SKM-1 (cell line): ENCODE measurements around the gene MUC16.

ENCODE experiments used
- DNase-seq: peaks from one replicate; lab custom pipeline; 2025; ENCODE audit not compliant: unreplicated experiment; lab: John Stamatoyannopoulos, UW

The MUC16 gene

DNA sequence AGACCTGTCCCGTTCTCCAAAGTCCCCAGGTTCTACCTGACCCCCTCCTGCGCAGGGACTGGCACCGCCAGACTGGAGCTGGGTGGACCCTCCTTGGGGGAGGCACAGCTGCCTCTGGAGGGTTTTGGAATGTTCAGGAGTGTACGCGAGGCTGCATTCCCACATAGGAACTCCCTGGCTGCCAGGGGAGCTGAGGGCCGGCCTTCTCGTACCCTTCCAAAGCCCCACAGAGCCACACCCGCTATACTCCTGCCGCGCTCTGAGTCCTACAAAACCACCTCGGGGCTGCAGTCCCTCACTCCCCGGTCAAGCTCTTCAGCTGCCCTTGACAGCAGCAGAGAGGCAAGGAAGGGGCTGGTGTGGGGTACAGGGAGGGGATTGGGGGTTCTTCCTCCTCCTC lies 484 bp upstream of the MUC16 start:
- DNase-seq, result no peak

DNA sequence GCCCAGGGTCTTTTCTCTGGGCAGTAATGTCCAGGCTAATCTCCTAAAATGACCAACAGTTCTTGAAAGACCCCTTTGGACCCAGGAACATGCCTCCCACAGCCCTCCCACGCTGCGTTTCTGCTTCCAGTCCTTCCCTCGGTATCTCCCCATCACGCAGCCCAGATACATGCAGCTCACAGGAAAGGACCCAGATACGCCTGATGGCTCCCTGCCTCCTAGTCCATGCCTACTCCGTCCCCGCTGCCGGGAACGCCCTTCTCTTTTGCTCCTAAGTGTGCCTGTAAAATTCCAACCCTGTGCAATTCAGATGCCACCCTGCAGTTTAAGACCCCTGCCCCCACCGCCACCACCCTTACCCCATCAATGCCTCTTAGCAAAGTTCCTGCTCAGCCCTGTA lies 778 bp downstream of the MUC16 start:
- no peak for DNase-seq

DNA sequence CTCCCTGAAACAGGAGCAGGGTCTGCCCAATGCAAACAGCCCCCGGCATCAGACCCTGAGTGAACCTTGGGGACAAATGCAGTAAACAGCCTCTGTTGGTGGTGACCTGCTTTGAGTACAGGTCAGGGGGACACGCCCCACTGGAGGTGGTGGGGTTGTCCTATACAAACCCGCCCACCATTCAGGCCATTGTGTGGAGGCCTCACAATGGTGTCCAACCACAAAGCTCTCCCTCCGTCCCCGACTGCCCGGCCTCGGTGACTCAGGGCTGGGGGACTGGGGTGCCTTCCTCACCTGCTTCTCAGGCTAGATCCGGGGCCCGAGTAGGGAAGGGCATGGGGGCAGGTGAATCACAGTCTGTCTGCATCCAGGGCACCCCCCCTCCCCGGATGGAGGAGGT lies 1.5 kb downstream of the MUC16 start:
- DNase-seq, result no peak

DNA sequence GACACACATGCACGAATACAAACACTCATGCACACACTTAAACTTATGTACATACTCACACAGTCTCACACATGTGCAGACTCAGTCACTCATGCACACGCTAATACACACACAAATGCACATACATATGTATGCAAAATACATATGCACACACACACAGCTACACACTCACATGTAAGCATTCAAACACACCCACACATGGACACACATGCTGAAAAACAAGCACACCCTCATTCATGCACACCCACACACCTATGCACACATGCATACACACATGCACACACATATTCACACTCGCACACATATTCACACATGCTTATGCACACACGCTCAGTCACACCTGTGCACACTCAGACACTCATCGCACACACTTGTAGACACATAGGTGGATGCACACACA lies 9.3 kb downstream of the MUC16 start:
- DNase-seq, result no peak

DNA sequence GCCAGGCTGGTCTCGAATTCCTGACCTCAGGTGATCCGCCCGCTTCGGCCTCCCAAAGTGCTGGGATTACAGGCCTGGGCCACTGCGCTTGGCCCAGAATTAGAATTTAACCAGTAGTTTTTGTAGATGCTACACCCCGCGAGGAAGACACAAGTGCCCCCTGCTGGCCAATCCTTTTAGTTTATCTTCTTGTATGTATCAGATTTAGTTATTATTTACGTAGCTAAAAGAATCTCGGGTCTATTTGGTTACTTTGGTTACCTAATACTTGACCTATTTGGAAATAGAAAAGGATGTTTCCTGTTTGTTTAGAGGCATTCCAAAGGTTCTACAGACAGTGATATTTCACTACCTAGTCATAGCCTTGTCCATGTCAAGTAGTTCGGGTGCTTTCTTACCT lies 22.0 kb downstream of the MUC16 start:
- DNase-seq, result no peak

DNA sequence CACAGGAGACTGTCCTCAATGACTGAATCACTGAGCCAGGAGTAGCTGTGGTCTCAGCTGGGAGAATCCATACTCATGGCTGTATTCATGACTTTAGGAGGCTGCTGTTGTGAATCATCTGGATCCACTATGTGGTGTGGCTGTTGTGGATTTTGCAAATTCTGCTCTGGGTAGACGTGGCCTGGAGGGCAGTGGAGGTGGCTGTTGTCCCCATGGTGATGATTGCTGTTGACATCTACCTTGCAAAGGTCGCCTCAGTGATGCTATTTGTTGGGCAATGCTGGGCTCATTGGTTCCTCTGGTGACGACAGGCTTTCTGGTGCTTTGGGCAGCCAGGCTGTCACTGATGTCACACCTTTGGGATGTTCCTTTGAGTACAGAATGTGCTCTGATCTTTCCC lies 23.9 kb downstream of the MUC16 start:
- DNase-seq, result no peak

DNA sequence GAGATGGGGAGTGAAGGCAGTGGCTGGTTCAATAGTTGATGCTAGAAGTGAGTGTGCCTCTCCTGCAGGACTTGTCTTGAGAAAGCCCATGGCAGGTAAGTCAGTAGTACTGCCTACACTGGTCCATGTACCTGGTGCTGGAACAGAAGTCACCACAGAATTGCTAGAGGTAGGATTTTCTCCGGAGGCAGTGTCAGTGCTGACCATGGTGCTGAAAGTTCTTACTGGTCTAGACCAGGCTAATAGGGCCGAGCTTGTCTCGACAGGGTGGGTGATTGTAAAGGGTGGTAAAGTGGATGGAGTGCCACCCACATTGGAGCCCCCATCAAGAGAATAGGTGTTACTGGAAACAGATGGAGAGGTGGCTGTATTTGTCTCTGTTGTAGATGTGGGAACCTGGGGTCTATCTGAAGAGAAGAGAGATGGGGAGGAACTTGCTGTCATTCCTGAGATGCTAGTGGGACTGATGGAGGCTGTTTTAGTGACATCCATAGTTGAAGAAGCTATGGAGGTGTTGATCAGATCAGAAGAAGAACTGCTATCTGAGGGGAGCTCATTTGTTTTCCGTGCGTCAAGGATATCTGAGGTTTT lies 36.6 kb downstream of the MUC16 start:
- DNase-seq, result no peak

DNA sequence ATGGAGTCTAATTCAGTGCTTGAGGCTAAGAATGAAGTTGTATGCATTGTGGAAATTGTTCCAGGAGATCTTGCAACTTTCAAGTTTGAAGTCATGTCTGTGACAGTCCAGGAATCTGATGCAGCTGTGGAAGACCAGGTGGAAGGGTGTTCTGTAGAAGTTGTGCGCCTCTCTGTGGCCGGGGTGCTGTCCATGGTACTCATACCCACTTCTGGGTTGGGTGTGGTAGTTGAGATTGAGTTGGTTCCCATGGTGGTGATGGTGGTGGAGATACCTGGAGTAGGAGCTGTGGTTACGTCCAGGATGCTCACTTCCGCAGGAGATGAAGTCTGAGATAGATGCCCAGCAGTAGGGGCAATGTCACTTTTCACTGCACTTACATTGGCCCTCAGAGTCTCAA lies 44.3 kb downstream of the MUC16 start:
- no peak for DNase-seq
